Keratinocyte (primary cell): ENCODE results near the gene GARNL3. TPM values are rescaled to one million over a fixed set of nuclear protein-coding genes. Genes with fewer than 3 reads are reported as not detected.
A peak's percentile ranks its signal among the peaks of the same experiment; 100 is the strongest.

Source experiments
- DNase-seq: peaks from one replicate; pipeline ENCODE4 v3.0.0-alpha.2; 2011; ENCODE audit warnings: low read depth, missing footprints, low spot score
- FAIRE-seq: peaks from 2 replicates; lab custom pipeline; 2011; peaks lifted over from hg19 to GRCh38; lab: Jason Lieb, UNC
- H2AFZ ChIP-seq: 2 replicates; pipeline ENCODE4 v1.6.0; 2012; ENCODE audit warnings: low read length, control low read depth, inconsistent platforms; ENCODE audit not compliant: control insufficient read depth
- H3K27ac ChIP-seq: 2 replicates; pipeline ENCODE4 v1.5.1; 2011; ENCODE audit warnings: low read length; ENCODE audit not compliant: control insufficient read depth, insufficient read depth
- H3K27me3 ChIP-seq: 3 replicates; pipeline ENCODE4 v1.6.0; 2011; ENCODE audit warnings: low read length; ENCODE audit not compliant: control insufficient read depth, insufficient read depth; ENCODE audit errors: extremely low read depth
- H3K36me3 ChIP-seq, 2 experiments: 2 replicates in 1 of 2; 3 replicates in 1 of 2; pipeline ENCODE4 v1.5.1; 2011; ENCODE audit warnings: low read length in 2 of 2, mild to moderate bottlenecking in 1 of 2; ENCODE audit not compliant: control insufficient read depth in 2 of 2, insufficient read depth in 2 of 2; ENCODE audit errors: extremely low read depth in 1 of 2
- H3K4me1 ChIP-seq: 3 replicates; pipeline ENCODE4 v1.5.1; 2011; ENCODE audit warnings: low read length; ENCODE audit not compliant: control insufficient read depth, insufficient read depth; ENCODE audit errors: extremely low read depth
- H3K4me2 ChIP-seq: 3 replicates; pipeline ENCODE4 v1.6.0; 2011; ENCODE audit warnings: low read depth, low read length; ENCODE audit not compliant: control insufficient read depth, insufficient read depth; ENCODE audit errors: extremely low read depth
- H3K4me3 ChIP-seq, 3 experiments: fragments of 200-600 bp in 1 of 3; sonication (generic) in 1 of 3; 2 replicates in 2 of 3; 3 replicates in 1 of 3; pipeline ENCODE4 v1.5.1; 2011 to 2016; ENCODE audit warnings: low read length in 3 of 3, mild to moderate bottlenecking in 3 of 3, control low read depth in 2 of 3, inconsistent platforms in 1 of 3, low read depth in 1 of 3, mixed read lengths in 1 of 3, mixed run types in 1 of 3, moderate library complexity in 1 of 3; ENCODE audit not compliant: control insufficient read depth in 2 of 3, insufficient read depth in 2 of 3; ENCODE audit errors: extremely low read depth in 1 of 3
- H3K79me2 ChIP-seq: 2 replicates; pipeline ENCODE4 v1.6.0; 2012; ENCODE audit warnings: low read length; ENCODE audit not compliant: control insufficient read depth, insufficient read depth
- H3K9ac ChIP-seq: 3 replicates; pipeline ENCODE4 v1.6.0; 2011; ENCODE audit warnings: low read length; ENCODE audit not compliant: control insufficient read depth, insufficient read depth; ENCODE audit errors: extremely low read depth
- H3K9me1 ChIP-seq: 3 replicates; pipeline ENCODE4 v1.6.0; 2011; ENCODE audit warnings: low read length; ENCODE audit not compliant: control insufficient read depth, insufficient read depth; ENCODE audit errors: extremely low read depth
- H3K9me3 ChIP-seq: 2 replicates; pipeline ENCODE4 v1.5.1; 2012; ENCODE audit warnings: low read depth, low read length; ENCODE audit not compliant: control insufficient read depth
- H4K20me1 ChIP-seq: 3 replicates; pipeline ENCODE4 v1.6.0; 2011; ENCODE audit warnings: low read length; ENCODE audit not compliant: control insufficient read depth, insufficient read depth; ENCODE audit errors: extremely low read depth
- EZH2 ChIP-seq: IDR thresholded peaks from one replicate; pipeline ENCODE4 v1.6.1; 2012; ENCODE audit warnings: inconsistent platforms, mild to moderate bottlenecking, low read length, moderate library complexity
- dilution Hi-C: fragments of 300-500 bp; cut with MboI; formaldehyde crosslinking; loops from one replicate; pipeline ENCODE4 v1.7.0; 2020; ENCODE audit warnings: low sequenced_read_pairs; ENCODE audit not compliant: extremely low pct_ligation_motif_present
- polyA plus RNA-seq, 5 experiments: library from polyadenylated mRNA; depleted of rRNA in 3 of 5; stranded (reverse) in 3 of 5; stranded (forward) in 1 of 5; unstranded in 1 of 5; fragments of >200 nt; gene quantifications; 1 replicate in 1 of 5; 2 replicates in 3 of 5; 3 replicates in 1 of 5; pipeline versions ENCODE4 v1.2.1 to v1.2.3, GENCODE V29; 2011 to 2012; ENCODE audit warnings: missing spikeins in 2 of 5, low read depth in 1 of 5, low replicate concordance in 1 of 5
- TF ChIP-seq, protein P1 (sequence below), 3 experiments: IDR thresholded peaks in 1 of 3; conservative IDR thresholded peaks in 1 of 3; optimal IDR thresholded peaks in 1 of 3; 2 replicates in 2 of 3; 3 replicates in 1 of 3; pipeline versions ENCODE3 to v1.5.1; 2011; ENCODE audit warnings: low read length in 3 of 3, mild to moderate bottlenecking in 3 of 3, moderate library complexity in 2 of 3, control low read depth in 1 of 3, inconsistent platforms in 1 of 3; ENCODE audit not compliant: insufficient read depth in 2 of 3; ENCODE audit errors: extremely low read depth in 1 of 3

GARNL3 gene
- polyA plus RNA-seq, 1 donor (not counting 4 experiments of a cell fraction or from before 2014, with no cell fraction given) = 2.4 TPM

DNA sequence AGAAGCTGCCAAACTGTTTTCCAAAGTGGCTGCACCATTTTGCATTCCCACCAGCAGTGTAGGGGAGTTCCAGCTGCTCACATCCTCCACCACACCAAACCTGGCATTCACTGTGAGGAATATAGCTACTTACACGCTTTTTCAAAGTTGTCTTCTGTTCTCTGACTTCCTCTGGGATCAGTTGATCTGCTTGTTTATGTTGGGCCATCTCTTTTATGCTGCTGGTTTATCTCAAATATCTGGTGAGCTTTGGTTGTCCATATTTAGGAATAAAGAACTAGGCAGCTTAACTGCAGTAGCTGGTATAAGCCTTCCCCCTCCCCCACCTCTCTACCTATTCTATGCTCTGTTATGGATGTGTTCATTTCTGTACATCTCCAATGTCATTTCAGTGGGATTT is 151.1 kb downstream of the GARNL3 start:
- no peak for FAIRE-seq
- no peak overlapping the region for H3K27ac ChIP-seq

GRCh38 chr9:127417131-127418036 is 152.8 kb downstream of the GARNL3 start:
- peak; percentile 91 for FAIRE-seq

More for the DNA sequence above, 151.1 kb downstream of the GARNL3 start:
- peaks cover 2% of the 10 kb centered on the region for H3K9me1 ChIP-seq
- no peak overlapping the region for H3K9ac ChIP-seq
- H3K4me1 ChIP-seq = peaks cover 20% of the 10 kb centered on the region
- no peaks in the 10 kb centered on the region for H3K27me3 ChIP-seq
- H3K79me2 ChIP-seq = no peaks in the 10 kb centered on the region
- H3K4me2 ChIP-seq = no peak overlapping the region
- peaks cover 13% of the 10 kb centered on the region for H4K20me1 ChIP-seq
- dilution Hi-C loops = no loop called here
- H3K36me3 ChIP-seq = no peaks in the 10 kb centered on the region
- TF ChIP-seq, protein P1, sequence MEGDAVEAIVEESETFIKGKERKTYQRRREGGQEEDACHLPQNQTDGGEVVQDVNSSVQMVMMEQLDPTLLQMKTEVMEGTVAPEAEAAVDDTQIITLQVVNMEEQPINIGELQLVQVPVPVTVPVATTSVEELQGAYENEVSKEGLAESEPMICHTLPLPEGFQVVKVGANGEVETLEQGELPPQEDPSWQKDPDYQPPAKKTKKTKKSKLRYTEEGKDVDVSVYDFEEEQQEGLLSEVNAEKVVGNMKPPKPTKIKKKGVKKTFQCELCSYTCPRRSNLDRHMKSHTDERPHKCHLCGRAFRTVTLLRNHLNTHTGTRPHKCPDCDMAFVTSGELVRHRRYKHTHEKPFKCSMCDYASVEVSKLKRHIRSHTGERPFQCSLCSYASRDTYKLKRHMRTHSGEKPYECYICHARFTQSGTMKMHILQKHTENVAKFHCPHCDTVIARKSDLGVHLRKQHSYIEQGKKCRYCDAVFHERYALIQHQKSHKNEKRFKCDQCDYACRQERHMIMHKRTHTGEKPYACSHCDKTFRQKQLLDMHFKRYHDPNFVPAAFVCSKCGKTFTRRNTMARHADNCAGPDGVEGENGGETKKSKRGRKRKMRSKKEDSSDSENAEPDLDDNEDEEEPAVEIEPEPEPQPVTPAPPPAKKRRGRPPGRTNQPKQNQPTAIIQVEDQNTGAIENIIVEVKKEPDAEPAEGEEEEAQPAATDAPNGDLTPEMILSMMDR (optimal IDR thresholded peaks at IDR 0.05 in 1 of 3, IDR thresholded peaks at IDR 0.05 in 1 of 3, conservative IDR thresholded peaks at IDR 0.05 in 1 of 3; ENCODE audit: extremely low read depth in 1 of 3, insufficient read depth in 2 of 3, low read length in 3 of 3) = no peak
- no peak for TF ChIP-seq EZH2
- no peak overlapping the region for H2AFZ ChIP-seq
- no peaks in the 10 kb centered on the region for H3K9me3 ChIP-seq
- no peak overlapping the region for H3K4me3 ChIP-seq
- no peak for DNase-seq

More at GRCh38 chr9:127417131-127418036, 152.8 kb downstream of the GARNL3 start:
- H3K9me3 ChIP-seq = no peaks in the 10 kb centered on the region
- no peak overlapping the region for H2AFZ ChIP-seq
- H3K4me1 ChIP-seq = peaks cover 25% of the 10 kb centered on the region
- H3K9me1 ChIP-seq = peaks cover 2% of the 10 kb centered on the region
- H3K36me3 ChIP-seq = no peaks in the 10 kb centered on the region
- DNase-seq = peak; percentile 85
- TF ChIP-seq, protein P1 (optimal IDR thresholded peaks at IDR 0.05 in 1 of 3, IDR thresholded peaks at IDR 0.05 in 1 of 3, conservative IDR thresholded peaks at IDR 0.05 in 1 of 3; ENCODE audit: extremely low read depth in 1 of 3, insufficient read depth in 2 of 3, low read length in 3 of 3) = no peak
- no peaks in the 10 kb centered on the region for H3K27me3 ChIP-seq
- H3K79me2 ChIP-seq = no peaks in the 10 kb centered on the region
- dilution Hi-C loops = no loop called here
- peaks cover 13% of the 10 kb centered on the region for H4K20me1 ChIP-seq
- H3K4me3 ChIP-seq = peak overlapping the region in 2 of 3 experiments; percentile 2 to 17
- H3K27ac ChIP-seq = no peak overlapping the region
- H3K4me2 ChIP-seq = peak overlapping the region; percentile 66
- no peak overlapping the region for H3K9ac ChIP-seq
